OCI-LY3 (cell line): ENCODE measurements around the gene RETREG3.

ENCODE experiments used
- H2AFZ ChIP-seq: fragments of 200-600, 300-600 bp; shearing (Covaris generic); 2 replicates; pipeline ENCODE4 v1.6.0; 2014; ENCODE audit warnings: antibody characterized with exemption, low read depth, low read length
- H3K27ac ChIP-seq: fragments of 200-600, 300-600 bp; sonication (generic); 2 replicates; pipeline ENCODE4 v1.5.1; 2014; ENCODE audit warnings: mild to moderate bottlenecking, low read length, moderate library complexity, mixed read lengths
- H3K27me3 ChIP-seq: fragments of 200-600, 300-600 bp; sonication (generic); 2 replicates; pipeline ENCODE4 v1.6.1; 2014; ENCODE audit warnings: low read depth, low read length, mixed read lengths
- H3K36me3 ChIP-seq: fragments of 200-600, 300-600 bp; sonication (generic); replicated peaks from 2 replicates; pipeline ENCODE3; 2014; ENCODE audit warnings: low read depth, low read length, mixed read lengths
- H3K4me1 ChIP-seq: fragments of 300-600, 200-600 bp; sonication (generic); 2 replicates; pipeline ENCODE4 v1.6.1; 2014; ENCODE audit warnings: low read length, mixed read lengths
- H3K4me2 ChIP-seq: fragments of 200-600, 300-600 bp; sonication (generic); 2 replicates; pipeline ENCODE4 v1.6.1; 2014; ENCODE audit warnings: low read length, mixed read lengths
- H3K4me3 ChIP-seq: fragments of 300-600, 200-600 bp; sonication (generic); 2 replicates; pipeline ENCODE4 v1.5.1; 2014; ENCODE audit warnings: antibody characterized with exemption, mild to moderate bottlenecking, low read length, moderate library complexity
- H3K79me2 ChIP-seq: fragments of 300-600, 200-600 bp; shearing (Covaris generic); 2 replicates; pipeline ENCODE4 v1.6.1; 2014; ENCODE audit warnings: mild to moderate bottlenecking, low read length, mixed read lengths
- H3K9ac ChIP-seq: fragments of 300-600, 200-600 bp; shearing (Covaris generic); 2 replicates; pipeline ENCODE4 v1.6.0; 2014; ENCODE audit warnings: mild to moderate bottlenecking, low read length, moderate library complexity
- H3K9me3 ChIP-seq: fragments of 200-600, 300-600 bp; shearing (Covaris generic); 2 replicates; pipeline ENCODE4 v1.6.1; 2014; ENCODE audit warnings: low read length, mixed read lengths; ENCODE audit not compliant: insufficient read depth
- H4K20me1 ChIP-seq: fragments of 200-600, 300-600 bp; sonication (generic); 2 replicates; pipeline ENCODE4 v1.6.1; 2016; ENCODE audit warnings: low read length, mixed read lengths; ENCODE audit not compliant: insufficient read depth
- CTCF ChIP-seq: fragments of 200-600, 300-600 bp; sonication (generic); IDR thresholded peaks from 2 replicates; pipeline ENCODE4 v1.5.1; 2014; ENCODE audit warnings: antibody characterized with exemption, low read length, low read depth
- EZH2phosphoT487 ChIP-seq: fragments of 200-600 bp; shearing (Covaris generic); IDR thresholded peaks from 2 replicates; pipeline ENCODE4 v1.6.1; 2018; ENCODE audit warnings: antibody characterized with exemption, mixed run types, low read depth

Gene RETREG3

DNA sequence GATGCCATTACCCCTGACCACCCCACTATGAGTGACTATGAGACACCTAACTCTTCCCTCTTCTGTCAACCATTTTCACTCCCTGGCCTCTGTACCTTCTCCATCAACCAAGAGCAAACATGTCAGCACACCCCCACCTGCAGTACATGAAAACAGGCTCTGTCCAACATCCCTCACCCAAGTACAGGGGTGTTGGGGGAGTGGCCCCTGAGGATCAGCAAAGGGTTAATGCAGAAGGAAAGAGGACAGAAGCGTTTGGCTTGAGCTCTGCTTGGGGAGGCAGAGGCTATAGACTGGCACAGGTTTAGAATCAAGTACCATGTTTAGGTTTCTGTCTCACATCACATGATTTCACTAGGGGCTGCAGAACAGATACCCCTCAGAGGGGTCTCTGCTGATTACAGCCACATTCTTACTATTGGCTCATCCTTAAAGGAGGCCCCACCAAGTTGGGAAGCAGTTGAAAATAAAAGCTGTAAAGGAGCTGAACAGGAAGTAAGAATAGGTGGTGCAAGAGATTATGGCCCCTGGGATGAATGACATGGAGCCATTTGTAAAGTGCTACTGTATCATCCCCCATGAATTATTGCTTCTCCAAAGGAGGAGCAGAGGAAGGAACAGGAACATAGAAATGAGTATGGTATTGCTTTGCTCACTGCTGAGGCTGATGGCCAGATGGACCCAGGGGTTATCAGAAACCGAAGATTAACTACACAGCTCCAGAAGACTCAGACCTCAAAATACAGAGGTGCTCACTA lies 29.2 kb downstream of the RETREG3 start:
- H2AFZ ChIP-seq = no peak overlapping the region
- H3K4me1 ChIP-seq = peaks cover 24% of the 10 kb centered on the region
- H3K79me2 ChIP-seq = peaks cover 38% of the 10 kb centered on the region
- peaks cover 60% of the 10 kb centered on the region for H3K36me3 ChIP-seq
- H3K9me3 ChIP-seq = no peaks in the 10 kb centered on the region
- TF ChIP-seq EZH2phosphoT487 = no peak
- TF ChIP-seq CTCF = no peak
- H3K4me2 ChIP-seq = no peak overlapping the region
- no peak overlapping the region for H3K4me3 ChIP-seq
- H3K27ac ChIP-seq = no peak overlapping the region
- H3K9ac ChIP-seq = no peak overlapping the region
- no peaks in the 10 kb centered on the region for H3K27me3 ChIP-seq
- no peaks in the 10 kb centered on the region for H4K20me1 ChIP-seq

DNA sequence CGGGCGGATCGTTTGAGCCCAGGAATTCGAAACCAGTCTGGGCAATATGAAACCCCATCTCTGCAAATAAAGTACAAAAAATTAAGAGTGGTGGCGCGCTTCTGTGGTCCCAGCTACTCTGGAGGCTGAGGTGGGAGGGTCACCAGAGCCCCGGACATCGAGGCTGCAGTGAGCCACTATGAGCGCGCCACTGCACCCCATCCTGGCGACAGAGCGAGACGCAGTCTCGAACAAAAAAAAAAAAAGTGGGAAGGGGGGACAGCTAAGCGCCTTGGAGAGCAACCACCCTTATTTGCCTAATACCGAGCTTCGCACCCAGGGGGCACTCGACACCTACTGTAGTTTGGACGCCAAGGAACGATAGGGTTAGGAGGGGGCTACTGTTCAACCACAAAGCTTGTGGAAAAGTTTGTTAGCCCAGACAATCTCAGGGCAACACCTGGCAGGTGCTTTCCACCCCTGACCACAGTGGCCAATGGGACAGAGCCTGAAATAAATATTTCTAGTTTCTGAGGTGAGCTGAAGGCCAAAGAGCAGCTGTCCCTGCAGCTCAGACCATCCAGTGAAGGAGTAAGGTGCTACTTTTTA lies 30.8 kb downstream of the RETREG3 start:
- peaks cover 61% of the 10 kb centered on the region for H3K36me3 ChIP-seq
- H3K4me2 ChIP-seq = peak overlapping the region; percentile 84
- TF ChIP-seq EZH2phosphoT487 (no peak), CTCF (peak; percentile 78)
- no peak overlapping the region for H2AFZ ChIP-seq
- no peaks in the 10 kb centered on the region for H4K20me1 ChIP-seq
- peak overlapping the region; percentile 99 for H3K9ac ChIP-seq
- H3K79me2 ChIP-seq = peaks cover 38% of the 10 kb centered on the region
- no peaks in the 10 kb centered on the region for H3K27me3 ChIP-seq
- peak overlapping the region; percentile 92 for H3K27ac ChIP-seq
- no peaks in the 10 kb centered on the region for H3K9me3 ChIP-seq
- H3K4me1 ChIP-seq = peaks cover 24% of the 10 kb centered on the region
- peak overlapping the region; percentile 97 for H3K4me3 ChIP-seq

GRCh38 chr17:42577532-42578281 lies 31.5 kb downstream of the RETREG3 start, which contains the start of gene PSMC3IP:
Gene PSMC3IP (minus strand): TSS chr17:42577729. CDS start chr17:42577686, 43 bp downstream.
- Histone ChIP-seq H3K27ac (peak within 1 kb of the TSS; percentile 92), H2AFZ (peak within 1 kb of the TSS; percentile 76)

More at GRCh38 chr17:42577532-42578281, 31.5 kb downstream of the RETREG3 start, which contains the start of gene PSMC3IP:
- Histone ChIP-seq H3K79me2 (peaks cover 38% of the 10 kb centered on the region), H3K9ac (peak within 1 kb of the TSS; percentile 99), H3K4me3 (peak within 1 kb of the TSS; percentile 97), H3K9me3 (no peaks in the 10 kb centered on the region), H3K4me1 (peaks cover 24% of the 10 kb centered on the region), H3K4me2 (peak within 1 kb of the TSS; percentile 98), H4K20me1 (no peaks in the 10 kb centered on the region), H3K27me3 (no peaks in the 10 kb centered on the region), H3K36me3 (peaks cover 61% of the 10 kb centered on the region)
- TF ChIP-seq EZH2phosphoT487 (no peak), CTCF (peak; percentile 31)
